GM12878 (cell line): ENCODE measurements around the gene RGP1. TPM values are rescaled to one million over a fixed set of nuclear protein-coding genes. Genes with fewer than 3 reads are reported as not detected.

Source experiments
- ATAC-seq: fragments of 200-7000 bp; cut with Tn5 transposase; 3 replicates; pipeline ENCODE4 v1.9.1; 2020; ENCODE audit warnings: mild to moderate bottlenecking, moderate library complexity
- BruUV-seq: library from RNA; stranded (reverse); fragments of 400-500 nt; replicated peaks from 2 replicates; lab custom pipeline; 2021; lab: Mats Ljungman, UMichigan
- CTCF ChIA-PET: fragments of 300-600 bp; sonication (Branson Sonifier 250); formaldehyde crosslinking; extraction: SDS; loops from one replicate; lab custom pipeline; 2021; ENCODE audit warnings: inconsistent platforms; lab: Yijun Ruan, JAX
- POLR2A ChIA-PET: fragments of 350-600 bp; formaldehyde crosslinking; extraction: SDS; loops from one replicate; lab custom pipeline; 2021; ENCODE audit warnings: inconsistent platforms; lab: Charles Lee
- RAD21 ChIA-PET: fragments of 300-600 bp; sonication (Branson Sonifier 250); formaldehyde crosslinking; loops from one replicate; lab custom pipeline; 2023; ENCODE audit warnings: antibody characterized with exemption; ENCODE audit not compliant: unreplicated experiment; lab: Charles Lee
- SMC1A ChIA-PET: fragments of 300-600 bp; sonication (Branson Sonifier 250); formaldehyde crosslinking; loops from one replicate; lab custom pipeline; 2023; ENCODE audit not compliant: unreplicated experiment, uncharacterized antibody; lab: Charles Lee
- DNase-seq: peaks from one replicate; pipeline ENCODE4 v3.0.0-alpha.2; 2011; ENCODE audit warnings: low read depth, low spot score
- FAIRE-seq: peaks from 3 replicates; lab custom pipeline; 2011; peaks lifted over from hg19 to GRCh38; lab: Jason Lieb, UNC
- H2AFZ ChIP-seq: 2 replicates; pipeline ENCODE4 v1.6.0; 2011; ENCODE audit warnings: low read depth, low read length, control low read depth; ENCODE audit not compliant: control insufficient read depth
- H3K27ac ChIP-seq: 2 replicates; pipeline ENCODE4 v1.5.1; 2011; ENCODE audit warnings: control low read depth; ENCODE audit not compliant: control insufficient read depth, insufficient read depth
- H3K27me3 ChIP-seq, 2 experiments: replicated peaks in 1 of 2; 2 replicates each; pipeline versions ENCODE4 v1.6.0 to v1.6.1; 2011; ENCODE audit warnings: low read length in 1 of 2; ENCODE audit not compliant: control insufficient read depth in 2 of 2, insufficient read depth in 2 of 2
- H3K36me3 ChIP-seq, 2 experiments: 2 replicates each; pipeline ENCODE4 v1.5.1; 2011; ENCODE audit warnings: low read length in 1 of 2; ENCODE audit not compliant: control insufficient read depth in 2 of 2, insufficient read depth in 2 of 2
- H3K4me1 ChIP-seq: 2 replicates; pipeline ENCODE4 v1.6.1; 2011; ENCODE audit warnings: mild to moderate bottlenecking, low read length, moderate library complexity, mixed read lengths; ENCODE audit not compliant: control insufficient read depth, insufficient read depth
- H3K4me2 ChIP-seq: 2 replicates; pipeline ENCODE4 v1.6.0; 2011; ENCODE audit warnings: control low read depth; ENCODE audit not compliant: control insufficient read depth, insufficient read depth
- H3K4me3 ChIP-seq: fragments of 200-600 bp; sonication (generic); 2 replicates; pipeline ENCODE4 v1.5.1; 2016
- H3K79me2 ChIP-seq: 2 replicates; pipeline ENCODE4 v1.6.0; 2011; ENCODE audit warnings: low read length; ENCODE audit not compliant: control insufficient read depth, insufficient read depth
- H3K9ac ChIP-seq: 2 replicates; pipeline ENCODE4 v1.8.0; 2011; ENCODE audit warnings: low read length, control low read depth, mixed read lengths; ENCODE audit not compliant: control insufficient read depth, insufficient read depth
- H3K9me3 ChIP-seq: replicated peaks from 3 replicates; pipeline ENCODE4 v1.5.1; 2011; ENCODE audit warnings: mild to moderate bottlenecking, low read length; ENCODE audit not compliant: control insufficient read depth, insufficient read depth
- H4K20me1 ChIP-seq: 2 replicates; pipeline ENCODE4 v1.6.0; 2011; ENCODE audit not compliant: control insufficient read depth, insufficient read depth
- CREB1 ChIP-seq: IDR thresholded peaks from 2 replicates; pipeline ENCODE4 v1.6.1; 2012; ENCODE audit warnings: low read depth, mild to moderate bottlenecking, inconsistent platforms
- FOXM1 ChIP-seq: IDR thresholded peaks from 2 replicates; pipeline ENCODE4 v1.6.1; 2012; ENCODE audit warnings: low read depth, mild to moderate bottlenecking, inconsistent platforms, low read length, moderate library complexity
- WGBS: methylation state at CpG from one replicate; pipeline ENCODE4 v1.1.6; 2016; ENCODE audit warnings: low lambda C conversion rate; ENCODE audit not compliant: insufficient replicate concordance, insufficient coverage; ENCODE audit errors: missing lambda C conversion rate; 5-methylcytosine and 5-hydroxymethylcytosine counted together
- in situ Hi-C: fragments of 300-500 bp; cut with MboI; formaldehyde crosslinking; loops from 9 replicates; pipeline ENCODE4 v1.14.3; 2018; ENCODE audit warnings: mixed read lengths
- intact Hi-C: fragments of 100-400 bp; cut with micrococcal nuclease; formaldehyde crosslinking; loops from one replicate; pipeline ENCODE4 v1.14.2; 2022; ENCODE audit not compliant: unreplicated experiment
- polyA plus RNA-seq, 11 experiments: library from polyadenylated mRNA; depleted of rRNA in 4 of 11; unstranded in 6 of 11; stranded (reverse) in 5 of 11; fragments of >200 nt; fragmentation: Nextera tagmentation in 4 of 11; fragmentation: Illumina TruSeq in 1 of 11; extraction: Ambion mirVana in 4 of 11; extraction: Trizol in 1 of 11; gene quantifications; 1 replicate in 1 of 11; 2 replicates in 10 of 11; pipeline versions ENCODE4 v1.2.1 to v1.2.3, GENCODE V29; 2011 to 2016; ENCODE audit warnings: inconsistent platforms in 2 of 11, missing spikeins in 2 of 11, low read depth in 1 of 11
- total RNA-seq, 4 experiments: library from RNA; depleted of rRNA in 3 of 4; stranded (reverse); fragments of >200 nt in 3 of 4; fragmentation: Illumina TruSeq in 1 of 4; extraction: Trizol in 1 of 4; gene quantifications; 2 replicates each; pipeline versions ENCODE4 v1.2.1 to v1.2.3, GENCODE V29; 2013 to 2021
- TF ChIP-seq, protein P1 (sequence below): fragments of 450-650 bp; IDR thresholded peaks from 2 replicates; pipeline ENCODE4 v1.6.1; 2016; ENCODE audit warnings: mild to moderate bottlenecking, moderate library complexity, borderline replicate concordance

Gene RGP1
- total and polyA plus RNA-seq, 10 of the 15 experiments (the other 5 are each of a cell fraction or from before 2014, with no cell fraction given), result 0.44 to 14.9 (median 7.4) TPM

- FAIRE-seq (no peak), DNase-seq (no peak), ATAC-seq (no peak)
- 69% methylated on average over 2 of the region's 2 CpGs for WGBS
- POLR2A ChIA-PET, result no interaction called here
- CTCF ChIA-PET, result interaction anchor here (0.9 kb wide), 1 partner anchor 11 kb away, joined by 3 read pairs; no protein-coding TSS in a partner anchor
- BruUV-seq, result no TSS peak
- RAD21 ChIA-PET, result no interaction called here
- H3K4me3 ChIP-seq, result no peak overlapping the region
- TF ChIP-seq CREB1, result no peak
- TF ChIP-seq, protein P1, sequence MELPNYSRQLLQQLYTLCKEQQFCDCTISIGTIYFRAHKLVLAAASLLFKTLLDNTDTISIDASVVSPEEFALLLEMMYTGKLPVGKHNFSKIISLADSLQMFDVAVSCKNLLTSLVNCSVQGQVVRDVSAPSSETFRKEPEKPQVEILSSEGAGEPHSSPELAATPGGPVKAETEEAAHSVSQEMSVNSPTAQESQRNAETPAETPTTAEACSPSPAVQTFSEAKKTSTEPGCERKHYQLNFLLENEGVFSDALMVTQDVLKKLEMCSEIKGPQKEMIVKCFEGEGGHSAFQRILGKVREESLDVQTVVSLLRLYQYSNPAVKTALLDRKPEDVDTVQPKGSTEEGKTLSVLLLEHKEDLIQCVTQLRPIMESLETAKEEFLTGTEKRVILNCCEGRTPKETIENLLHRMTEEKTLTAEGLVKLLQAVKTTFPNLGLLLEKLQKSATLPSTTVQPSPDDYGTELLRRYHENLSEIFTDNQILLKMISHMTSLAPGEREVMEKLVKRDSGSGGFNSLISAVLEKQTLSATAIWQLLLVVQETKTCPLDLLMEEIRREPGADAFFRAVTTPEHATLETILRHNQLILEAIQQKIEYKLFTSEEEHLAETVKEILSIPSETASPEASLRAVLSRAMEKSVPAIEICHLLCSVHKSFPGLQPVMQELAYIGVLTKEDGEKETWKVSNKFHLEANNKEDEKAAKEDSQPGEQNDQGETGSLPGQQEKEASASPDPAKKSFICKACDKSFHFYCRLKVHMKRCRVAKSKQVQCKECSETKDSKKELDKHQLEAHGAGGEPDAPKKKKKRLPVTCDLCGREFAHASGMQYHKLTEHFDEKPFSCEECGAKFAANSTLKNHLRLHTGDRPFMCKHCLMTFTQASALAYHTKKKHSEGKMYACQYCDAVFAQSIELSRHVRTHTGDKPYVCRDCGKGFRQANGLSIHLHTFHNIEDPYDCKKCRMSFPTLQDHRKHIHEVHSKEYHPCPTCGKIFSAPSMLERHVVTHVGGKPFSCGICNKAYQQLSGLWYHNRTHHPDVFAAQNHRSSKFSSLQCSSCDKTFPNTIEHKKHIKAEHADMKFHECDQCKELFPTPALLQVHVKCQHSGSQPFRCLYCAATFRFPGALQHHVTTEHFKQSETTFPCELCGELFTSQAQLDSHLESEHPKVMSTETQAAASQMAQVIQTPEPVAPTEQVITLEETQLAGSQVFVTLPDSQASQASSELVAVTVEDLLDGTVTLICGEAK, result no peak
- TF ChIP-seq FOXM1, result no peak
- H3K4me1 ChIP-seq, result peaks cover 13% of the 10 kb centered on the region
- no peaks in the 10 kb centered on the region for H3K27me3 ChIP-seq
- SMC1A ChIA-PET, result no interaction called here
- in situ Hi-C loops, result loop anchor here (5.0 kb wide), 1 partner anchor 56 kb away; the partner anchor contains the start of gene ARHGEF39
- no peak overlapping the region for H3K27ac ChIP-seq
- H3K4me2 ChIP-seq, result no peak overlapping the region
- no peaks in the 10 kb centered on the region for H3K9me3 ChIP-seq
- intact Hi-C loops, result loop anchor here (10.0 kb wide), 1 partner anchor 649 kb away; the partner anchor contains the start of genes FANCG and VCP
- peaks cover 48 to 52% of the 10 kb centered on the region in 2 experiments for H3K36me3 ChIP-seq
- H4K20me1 ChIP-seq, result no peaks in the 10 kb centered on the region
- H2AFZ ChIP-seq, result no peak overlapping the region
- H3K79me2 ChIP-seq, result peaks cover 28% of the 10 kb centered on the region
- H3K9ac ChIP-seq, result no peak overlapping the region
Measured at GRCh38 chr9:35723426-35723825, 25.7 kb upstream of the RGP1 start.
